Activated naive CD4-positive, alpha-beta T cell treated with anti-CD3 and anti-CD28 coated beads for 36 hours (primary cell): ENCODE measurements around the gene MFNG. TPM values are rescaled to one million over a fixed set of nuclear protein-coding genes. Genes with fewer than 3 reads are reported as not detected.
A peak's percentile ranks its signal among the peaks of the same experiment; 100 is the strongest.

ENCODE experiments used
- CTCF ChIA-PET: fragments of 350-600 bp; sonication (Branson Sonifier 250); formaldehyde crosslinking; loops from one replicate; lab custom pipeline; 2021; ENCODE audit warnings: antibody characterized with exemption; lab: Charles Lee
- DNase-seq: peaks from one replicate; pipeline ENCODE4 v3.0.0-alpha.2; 2020
- H3K27ac Mint-ChIP-seq: one replicate; pipeline ENCODE4 v1.8.0; 2021; ENCODE audit warnings: mild to moderate bottlenecking, mixed read lengths
- H3K27me3 Mint-ChIP-seq: one replicate; pipeline ENCODE4 v1.8.0; 2021; ENCODE audit warnings: low read depth, mixed read lengths
- H3K36me3 Mint-ChIP-seq: one replicate; pipeline ENCODE4 v1.8.0; 2021; ENCODE audit warnings: low read depth, mixed read lengths
- H3K4me1 Mint-ChIP-seq: one replicate; pipeline ENCODE4 v1.8.0; 2021; ENCODE audit warnings: low read depth, mixed read lengths
- H3K4me3 Mint-ChIP-seq: one replicate; pipeline ENCODE4 v1.8.0; 2021; ENCODE audit warnings: mild to moderate bottlenecking, moderate library complexity, mixed read lengths
- H3K9me3 Mint-ChIP-seq: one replicate; pipeline ENCODE4 v1.8.0; 2021; ENCODE audit warnings: mixed read lengths
- intact Hi-C: fragments of 100-400 bp; cut with micrococcal nuclease; formaldehyde crosslinking; loops from one replicate; pipeline ENCODE4 v1.15.1; 2023
- total RNA-seq, 2 experiments: library from RNA; stranded (reverse); gene quantifications; one replicate each; pipeline ENCODE4 v1.2.3, GENCODE V29; 2021

The MFNG gene
- total RNA-seq, 2 experiments from 2014 or later: 83.1 to 90.9 TPM

DNA sequence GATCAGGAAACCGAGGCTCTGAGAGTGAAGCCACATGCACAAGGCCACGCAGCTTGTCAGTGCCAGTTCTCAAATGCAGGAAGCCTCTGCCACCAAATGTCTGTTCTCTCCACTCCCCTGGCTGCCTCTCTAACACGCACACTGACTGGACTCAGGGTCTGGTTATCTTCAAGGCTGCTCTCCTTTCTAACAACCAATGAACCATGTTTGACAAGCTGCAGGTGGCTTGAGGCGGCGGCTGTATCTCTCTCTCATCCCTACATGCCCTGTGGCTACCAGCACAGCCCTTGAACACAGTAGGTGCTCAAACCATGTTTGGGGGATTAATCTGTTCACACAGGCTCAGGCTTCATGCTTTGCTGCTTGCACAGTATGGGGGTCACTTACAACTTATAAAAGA lies 23.7 kb downstream of the MFNG start:
- H3K4me1 Mint-ChIP-seq: peaks cover 7% of the 10 kb centered on the region
- H3K36me3 Mint-ChIP-seq: peaks cover 5% of the 10 kb centered on the region
- CTCF ChIA-PET: interaction anchor here (1.1 kb wide), 1 partner anchor 104 kb away, joined by 3 read pairs; no protein-coding TSS in a partner anchor
- intact Hi-C loops: no loop called here
- H3K27me3 Mint-ChIP-seq: no peaks in the 10 kb centered on the region
- no peak overlapping the region for H3K4me3 Mint-ChIP-seq
- H3K9me3 Mint-ChIP-seq: no peaks in the 10 kb centered on the region
- H3K27ac Mint-ChIP-seq: no peak overlapping the region
- no peak for DNase-seq

- no peaks in the 10 kb centered on the region for H3K27me3 Mint-ChIP-seq
- H3K4me3 Mint-ChIP-seq: no peak overlapping the region
- H3K27ac Mint-ChIP-seq: no peak overlapping the region
- DNase-seq: no peak
- H3K4me1 Mint-ChIP-seq: peaks cover 7% of the 10 kb centered on the region
- H3K9me3 Mint-ChIP-seq: no peaks in the 10 kb centered on the region
- peaks cover 5% of the 10 kb centered on the region for H3K36me3 Mint-ChIP-seq
- intact Hi-C loops: no loop called here
- CTCF ChIA-PET: interaction anchor here (1.1 kb wide), 1 partner anchor 104 kb away, joined by 3 read pairs; no protein-coding TSS in a partner anchor
These were observed 24.2 kb downstream of the MFNG start for GRCh38 chr22:37461961-37462360.

DNA sequence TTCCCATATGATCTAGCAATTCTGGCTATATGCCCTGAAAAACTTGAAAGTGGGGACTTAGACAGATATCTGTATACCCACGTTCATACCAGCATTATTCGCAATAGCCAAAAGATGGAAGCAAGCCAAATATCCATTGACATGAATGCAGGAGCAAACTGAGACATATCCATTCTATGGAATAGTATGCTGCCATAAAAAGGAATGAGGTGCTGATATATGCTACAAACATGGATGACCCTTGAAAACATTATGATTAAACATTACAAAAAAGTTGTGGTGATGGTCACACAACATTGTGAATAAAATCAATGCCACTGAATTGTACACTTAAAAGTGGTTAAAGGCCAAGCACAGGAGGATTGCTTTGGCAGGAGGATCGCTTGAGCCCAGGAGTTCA lies 25.5 kb downstream of the MFNG start:
- Mint-ChIP-seq H3K27me3 (no peaks in the 10 kb centered on the region), H3K9me3 (no peaks in the 10 kb centered on the region), H3K4me3 (no peak overlapping the region), H3K27ac (no peak overlapping the region), H3K36me3 (peaks cover 5% of the 10 kb centered on the region), H3K4me1 (peaks cover 7% of the 10 kb centered on the region)
- DNase-seq: no peak
- CTCF ChIA-PET: no interaction called here
- intact Hi-C loops: no loop called here

- no peaks in the 10 kb centered on the region for H3K9me3 Mint-ChIP-seq
- H3K4me1 Mint-ChIP-seq: peaks cover under 1% of the 10 kb centered on the region
- no peak for DNase-seq
- no peaks in the 10 kb centered on the region for H3K27me3 Mint-ChIP-seq
- H3K4me3 Mint-ChIP-seq: no peak overlapping the region
- intact Hi-C loops: loop anchor here (5.0 to 10.0 kb wide), 2 partner anchors 127 to 384 kb away; no protein-coding TSS in a partner anchor
- peaks cover 5% of the 10 kb centered on the region for H3K36me3 Mint-ChIP-seq
- CTCF ChIA-PET: interaction anchor here (0.6 to 2.1 kb wide), 6 partner anchors 28 to 470 kb away, joined by 3 to 22 read pairs (median 5); no protein-coding TSS in a partner anchor
- H3K27ac Mint-ChIP-seq: no peak overlapping the region
These were observed 27.0 kb downstream of the MFNG start for GRCh38 chr22:37459206-37459605.

GRCh38 chr22:37457093-37457893 lies 28.9 kb downstream of the MFNG start:
- Mint-ChIP-seq H3K27ac (no peak overlapping the region), H3K36me3 (peaks cover 5% of the 10 kb centered on the region), H3K4me1 (no peaks in the 10 kb centered on the region), H3K4me3 (no peak overlapping the region), H3K27me3 (no peaks in the 10 kb centered on the region), H3K9me3 (no peaks in the 10 kb centered on the region)
- CTCF ChIA-PET: interaction anchor here (0.7 to 2.6 kb wide), 27 partner anchors 9 to 300 kb away, joined by 3 to 22 read pairs (median 4); no protein-coding TSS in a partner anchor
- intact Hi-C loops: loop anchor here (1.0 to 10.0 kb wide), 4 partner anchors 125 to 382 kb away; no protein-coding TSS in a partner anchor
- peak; percentile 93 for DNase-seq

GRCh38 chr22:37456346-37456745 lies 29.8 kb downstream of the MFNG start:
- CTCF ChIA-PET: interaction anchor here (0.7 to 2.6 kb wide), 10 partner anchors 17 to 264 kb away, joined by 3 to 10 read pairs (median 4); no protein-coding TSS in a partner anchor
- DNase-seq: no peak
- intact Hi-C loops: loop anchor here (5.0 to 10.0 kb wide), 2 partner anchors 124 to 382 kb away; no protein-coding TSS in a partner anchor
- Mint-ChIP-seq H3K9me3 (no peaks in the 10 kb centered on the region), H3K36me3 (peaks cover 6% of the 10 kb centered on the region), H3K4me1 (no peaks in the 10 kb centered on the region), H3K4me3 (no peak overlapping the region), H3K27ac (no peak overlapping the region), H3K27me3 (no peaks in the 10 kb centered on the region)

- no peak for DNase-seq
- H3K27ac Mint-ChIP-seq: no peak overlapping the region
- CTCF ChIA-PET: interaction anchor here (0.7 to 2.5 kb wide), 8 partner anchors 17 to 263 kb away, joined by 3 to 10 read pairs (median 4); no protein-coding TSS in a partner anchor
- intact Hi-C loops: loop anchor here (5.0 to 10.0 kb wide), 2 partner anchors 124 to 381 kb away; no protein-coding TSS in a partner anchor
- H3K27me3 Mint-ChIP-seq: no peaks in the 10 kb centered on the region
- no peaks in the 10 kb centered on the region for H3K4me1 Mint-ChIP-seq
- H3K9me3 Mint-ChIP-seq: no peaks in the 10 kb centered on the region
- peaks cover 8% of the 10 kb centered on the region for H3K36me3 Mint-ChIP-seq
- no peak overlapping the region for H3K4me3 Mint-ChIP-seq
These were observed 30.3 kb downstream of the MFNG start for GRCh38 chr22:37455896-37456295.

- Mint-ChIP-seq H3K4me3 (no peak overlapping the region), H3K27me3 (no peaks in the 10 kb centered on the region), H3K27ac (no peak overlapping the region), H3K9me3 (no peaks in the 10 kb centered on the region), H3K4me1 (peaks cover 6% of the 10 kb centered on the region), H3K36me3 (peaks cover 8% of the 10 kb centered on the region)
- no peak for DNase-seq
- CTCF ChIA-PET: interaction anchor here (0.7 to 2.5 kb wide), 6 partner anchors 18 to 255 kb away, joined by 3 to 10 read pairs (median 4); no protein-coding TSS in a partner anchor
- intact Hi-C loops: loop anchor here (5.0 to 10.0 kb wide), 2 partner anchors 123 to 380 kb away; no protein-coding TSS in a partner anchor
These were observed 31.1 kb downstream of the MFNG start for GRCh38 chr22:37454857-37455686.

DNA sequence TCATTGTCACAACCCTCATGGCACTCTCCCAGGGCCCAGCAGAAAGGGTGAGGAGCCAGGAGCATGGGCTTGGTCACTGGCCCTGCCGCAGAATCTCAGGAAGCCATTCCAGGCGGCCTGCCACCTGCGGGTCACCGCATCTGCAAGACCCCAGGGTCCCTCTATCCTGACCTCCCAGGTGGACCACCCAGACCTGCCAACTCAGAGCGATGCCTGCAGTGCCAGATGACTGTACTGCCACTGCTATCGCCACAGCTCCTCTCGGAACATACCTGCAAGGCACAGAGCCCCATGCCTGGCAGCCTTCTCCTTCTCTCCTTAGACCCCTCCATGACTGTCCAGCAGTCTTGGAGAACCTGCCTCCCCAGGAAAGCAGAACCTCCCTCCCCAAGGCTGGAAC lies 32.5 kb downstream of the MFNG start:
- DNase-seq: no peak
- no peaks in the 10 kb centered on the region for H3K27me3 Mint-ChIP-seq
- peaks cover 5% of the 10 kb centered on the region for H3K36me3 Mint-ChIP-seq
- H3K9me3 Mint-ChIP-seq: no peaks in the 10 kb centered on the region
- H3K4me3 Mint-ChIP-seq: no peak overlapping the region
- no peak overlapping the region for H3K27ac Mint-ChIP-seq
- H3K4me1 Mint-ChIP-seq: peaks cover 6% of the 10 kb centered on the region
- CTCF ChIA-PET: interaction anchor here (0.6 to 1.1 kb wide), 4 partner anchors 16 to 877 kb away, joined by 3 read pairs; no protein-coding TSS in a partner anchor
- intact Hi-C loops: loop anchor here (10.0 kb wide), 1 partner anchor 379 kb away; no protein-coding TSS in a partner anchor

DNA sequence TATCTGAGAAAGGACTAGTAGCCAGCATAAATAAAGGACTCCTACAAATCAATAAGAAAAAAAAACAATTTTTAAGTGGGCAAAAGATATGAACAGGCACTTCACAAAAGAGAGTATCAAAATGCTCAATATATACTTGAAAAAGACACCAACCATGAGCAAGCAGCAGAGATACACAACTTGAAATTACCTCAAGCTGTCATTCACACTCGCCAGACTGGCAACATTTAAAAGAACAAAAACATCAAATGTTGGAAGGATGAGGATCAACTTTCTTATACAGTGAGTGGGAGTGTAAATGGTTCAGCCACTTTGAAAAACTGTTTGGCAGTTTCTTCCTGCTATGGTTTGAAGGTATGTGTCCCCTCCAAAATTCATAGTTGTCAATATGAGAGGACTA lies 35.0 kb downstream of the MFNG start:
- CTCF ChIA-PET: no interaction called here
- Mint-ChIP-seq H3K4me1 (peaks cover 6% of the 10 kb centered on the region), H3K27ac (no peak overlapping the region), H3K36me3 (peaks cover 3% of the 10 kb centered on the region), H3K27me3 (no peaks in the 10 kb centered on the region), H3K4me3 (no peak overlapping the region), H3K9me3 (no peaks in the 10 kb centered on the region)
- DNase-seq: no peak
- intact Hi-C loops: loop anchor here (10.0 kb wide), 1 partner anchor 376 kb away; no protein-coding TSS in a partner anchor

- Mint-ChIP-seq H3K4me3 (no peak overlapping the region), H3K4me1 (peaks cover 6% of the 10 kb centered on the region), H3K36me3 (peaks cover 3% of the 10 kb centered on the region), H3K27me3 (no peaks in the 10 kb centered on the region), H3K9me3 (no peaks in the 10 kb centered on the region), H3K27ac (peak overlapping the region; percentile 39)
- intact Hi-C loops: loop anchor here (10.0 kb wide), 1 partner anchor 375 kb away; no protein-coding TSS in a partner anchor
- no peak for DNase-seq
- CTCF ChIA-PET: interaction anchor here (0.6 to 1.1 kb wide), 3 partner anchors 9 to 117 kb away, joined by 3 to 4 read pairs (median 3); no protein-coding TSS in a partner anchor
These were observed 36.7 kb downstream of the MFNG start for GRCh38 chr22:37449331-37450001.
